CD14-positive monocyte (primary cell): ENCODE data around the gene SLX4. TPM values are rescaled to one million over a fixed set of nuclear protein-coding genes. Genes with fewer than 3 reads are reported as not detected.

Source experiments
- DNase-seq, 3 donors: peaks; one replicate each; pipeline ENCODE4 v3.0.0-alpha.2; 2011 to 2022
- H2AFZ ChIP-seq: 2 replicates; pipeline ENCODE4 v1.6.0; 2012; ENCODE audit warnings: mild to moderate bottlenecking, low read depth, low read length, inconsistent platforms; ENCODE audit not compliant: insufficient read depth, poor library complexity, severe bottlenecking
- H3K27ac ChIP-seq, 2 donors: 1 replicate in 1 of 2; 2 replicates in 1 of 2; pipeline ENCODE4 v1.5.1; 2012 to 2013; ENCODE audit warnings: low read length in 2 of 2, control low read depth in 1 of 2, inconsistent platforms in 1 of 2, low read depth in 1 of 2, mild to moderate bottlenecking in 1 of 2
- H3K27me3 ChIP-seq, 2 donors: one replicate each; pipeline versions ENCODE4 v1.6.0 to v1.6.1; 2011 to 2013; ENCODE audit warnings: low read length in 2 of 2; ENCODE audit not compliant: control insufficient read depth in 2 of 2, insufficient read depth in 2 of 2
- H3K36me3 ChIP-seq, 2 donors: replicated peaks in 1 of 2; 1 replicate in 1 of 2; 2 replicates in 1 of 2; pipeline versions ENCODE4 v1.5.1 to v1.6.1; 2012 to 2013; ENCODE audit warnings: low read length in 2 of 2, control low read depth in 1 of 2, inconsistent platforms in 1 of 2, mild to moderate bottlenecking in 1 of 2; ENCODE audit not compliant: insufficient read depth in 2 of 2, control insufficient read depth in 1 of 2
- H3K4me1 ChIP-seq, 2 donors: 1 replicate in 1 of 2; 2 replicates in 1 of 2; pipeline versions ENCODE4 v1.5.1 to v1.6.1; 2012 to 2013; ENCODE audit warnings: low read length in 2 of 2, control low read depth in 1 of 2, inconsistent platforms in 1 of 2, mild to moderate bottlenecking in 1 of 2, moderate library complexity in 1 of 2; ENCODE audit not compliant: insufficient read depth in 2 of 2, control insufficient read depth in 1 of 2
- H3K4me2 ChIP-seq: replicated peaks from 2 replicates; pipeline ENCODE3; 2012; ENCODE audit warnings: low read length, moderate library complexity, mild to moderate bottlenecking; ENCODE audit not compliant: poor library complexity, severe bottlenecking; ENCODE audit errors: extremely low read depth
- H3K4me3 ChIP-seq, 3 experiments: fragments of 200-600 bp in 1 of 3; sonication (generic) in 1 of 3; replicated peaks in 1 of 3; 1 replicate in 2 of 3; 2 replicates in 1 of 3; pipeline ENCODE4 v1.5.1; 2011 to 2013; ENCODE audit warnings: low read length in 3 of 3, mild to moderate bottlenecking in 3 of 3, control low read depth in 2 of 3, low read depth in 2 of 3, inconsistent platforms in 1 of 3, moderate library complexity in 1 of 3
- H3K79me2 ChIP-seq: 2 replicates; pipeline ENCODE4 v1.6.0; 2012; ENCODE audit warnings: mild to moderate bottlenecking, control low read depth, inconsistent platforms, low read length, moderate library complexity; ENCODE audit not compliant: insufficient read depth
- H3K9ac ChIP-seq: 2 replicates; pipeline ENCODE4 v1.6.0; 2017; ENCODE audit warnings: low read length, mild to moderate bottlenecking; ENCODE audit not compliant: insufficient read depth, poor library complexity, severe bottlenecking
- H3K9me3 ChIP-seq, 2 donors: replicated peaks in 1 of 2; 1 replicate in 1 of 2; 2 replicates in 1 of 2; pipeline versions ENCODE4 v1.5.1 to v1.6.1; 2012 to 2013; ENCODE audit warnings: low read length in 2 of 2, control low read depth in 1 of 2; ENCODE audit not compliant: control insufficient read depth in 1 of 2, insufficient read depth in 1 of 2
- H4K20me1 ChIP-seq: 2 replicates; pipeline ENCODE4 v1.6.0; 2012; ENCODE audit warnings: mild to moderate bottlenecking, low read length, control low read depth, moderate library complexity; ENCODE audit not compliant: insufficient read depth
- H3K27ac Mint-ChIP-seq, 7 donors: one replicate each; pipeline ENCODE4 v1.8.0; 2020; ENCODE audit warnings: mild to moderate bottlenecking in 7 of 7, mixed read lengths in 7 of 7, moderate library complexity in 6 of 7, inconsistent platforms in 2 of 7
- H3K27me3 Mint-ChIP-seq, 3 donors: one replicate each; pipeline ENCODE4 v1.8.0; 2021 to 2022; ENCODE audit warnings: low read depth in 3 of 3, mild to moderate bottlenecking in 3 of 3, mixed read lengths in 3 of 3, moderate library complexity in 3 of 3, inconsistent platforms in 1 of 3
- H3K36me3 Mint-ChIP-seq, 2 donors: one replicate each; pipeline ENCODE4 v1.8.0; 2020; ENCODE audit warnings: mixed read lengths in 2 of 2, inconsistent platforms in 1 of 2, mild to moderate bottlenecking in 1 of 2
- H3K4me1 Mint-ChIP-seq: one replicate; pipeline ENCODE4 v1.8.0; 2020; ENCODE audit warnings: mild to moderate bottlenecking, mixed read lengths
- H3K4me3 Mint-ChIP-seq, 2 donors: one replicate each; pipeline ENCODE4 v1.8.0; 2020; ENCODE audit warnings: mild to moderate bottlenecking in 2 of 2, mixed read lengths in 2 of 2, moderate library complexity in 1 of 2
- H3K9me3 Mint-ChIP-seq, 7 donors: one replicate each; pipeline ENCODE4 v1.8.0; 2020 to 2022; ENCODE audit warnings: mixed read lengths in 7 of 7, mild to moderate bottlenecking in 6 of 7, moderate library complexity in 6 of 7, inconsistent platforms in 2 of 7
- WGBS: methylation state at CpG from one replicate; pipeline ENCODE4 v1.1.5; 2013; ENCODE audit warnings: missing lambda C conversion rate; ENCODE audit not compliant: insufficient coverage; 5-methylcytosine and 5-hydroxymethylcytosine counted together
- intact Hi-C, 2 donors: fragments of 100-400 bp; cut with micrococcal nuclease; formaldehyde crosslinking; loops; one replicate each; pipeline versions ENCODE4 v1.15.0 to v1.15.1; 2023
- polyA plus RNA-seq, 3 donors: library from polyadenylated mRNA; depleted of rRNA in 1 of 3; unstranded in 2 of 3; stranded (reverse) in 1 of 3; fragments of 300-500 nt in 2 of 3; fragments of >200 nt in 1 of 3; fragmentation: Illumina TruSeq in 2 of 3; gene quantifications; 1 replicate in 2 of 3; 2 replicates in 1 of 3; pipeline ENCODE4 v1.2.3, GENCODE V29; 2012 to 2021
- TF ChIP-seq, protein P1 (sequence below): fragments of 200-600 bp; IDR thresholded peaks from one replicate; pipeline ENCODE4 v1.8.0; 2022; ENCODE audit warnings: antibody characterized with exemption, mild to moderate bottlenecking

The SLX4 gene
- polyA plus RNA-seq, 3 donors, result 0.12 to 2.4 (median 0.71) TPM

DNA sequence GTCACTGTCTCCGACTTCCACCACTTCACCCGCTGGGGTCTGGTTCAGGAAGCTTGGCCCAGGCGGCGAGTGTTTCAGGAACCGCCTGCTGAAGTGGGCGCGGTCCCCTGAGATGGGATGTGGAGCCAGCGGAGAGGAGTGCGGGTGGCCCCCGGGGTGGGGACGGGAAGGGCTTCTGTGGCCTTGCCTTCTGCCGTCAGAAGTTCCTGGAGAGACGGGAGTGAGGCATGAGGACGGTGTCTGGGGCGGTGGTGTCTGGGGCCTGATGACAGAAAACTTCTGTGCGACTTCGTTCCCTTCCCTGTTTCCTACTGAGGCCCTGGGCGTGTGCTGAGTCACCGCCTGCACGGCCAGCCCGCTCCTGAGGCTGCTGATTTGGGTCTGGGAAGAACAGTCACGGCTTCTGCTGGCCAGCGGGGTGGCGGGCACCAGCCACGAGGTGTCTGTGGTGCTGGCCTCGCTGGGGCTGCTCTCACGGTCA lies 21.9 kb downstream of the SLX4 start:
- H4K20me1 ChIP-seq, result peaks cover 47% of the 10 kb centered on the region
- intact Hi-C loops, result loop anchor here in 1 of 2 donors (10.0 kb wide), 1 partner anchor 55 kb away; no protein-coding TSS in a partner anchor
- H3K27me3 ChIP-seq, result peaks cover 0 to 23% of the 10 kb centered on the region in 2 donors
- H3K27ac Mint-ChIP-seq, result peak overlapping the region in 3 of 7 donors; percentile 50 to 61 (median 53)
- H3K4me2 ChIP-seq, result peak overlapping the region; percentile 73
- peak overlapping the region; percentile 74 to 86 for H3K4me3 Mint-ChIP-seq
- peaks cover 0 to 8% (median 3%) of the 10 kb centered on the region in 7 donors for H3K9me3 Mint-ChIP-seq
- TF ChIP-seq, protein P1, sequence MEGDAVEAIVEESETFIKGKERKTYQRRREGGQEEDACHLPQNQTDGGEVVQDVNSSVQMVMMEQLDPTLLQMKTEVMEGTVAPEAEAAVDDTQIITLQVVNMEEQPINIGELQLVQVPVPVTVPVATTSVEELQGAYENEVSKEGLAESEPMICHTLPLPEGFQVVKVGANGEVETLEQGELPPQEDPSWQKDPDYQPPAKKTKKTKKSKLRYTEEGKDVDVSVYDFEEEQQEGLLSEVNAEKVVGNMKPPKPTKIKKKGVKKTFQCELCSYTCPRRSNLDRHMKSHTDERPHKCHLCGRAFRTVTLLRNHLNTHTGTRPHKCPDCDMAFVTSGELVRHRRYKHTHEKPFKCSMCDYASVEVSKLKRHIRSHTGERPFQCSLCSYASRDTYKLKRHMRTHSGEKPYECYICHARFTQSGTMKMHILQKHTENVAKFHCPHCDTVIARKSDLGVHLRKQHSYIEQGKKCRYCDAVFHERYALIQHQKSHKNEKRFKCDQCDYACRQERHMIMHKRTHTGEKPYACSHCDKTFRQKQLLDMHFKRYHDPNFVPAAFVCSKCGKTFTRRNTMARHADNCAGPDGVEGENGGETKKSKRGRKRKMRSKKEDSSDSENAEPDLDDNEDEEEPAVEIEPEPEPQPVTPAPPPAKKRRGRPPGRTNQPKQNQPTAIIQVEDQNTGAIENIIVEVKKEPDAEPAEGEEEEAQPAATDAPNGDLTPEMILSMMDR, result no peak
- H3K4me1 Mint-ChIP-seq, result peaks cover 35% of the 10 kb centered on the region
- H3K27me3 Mint-ChIP-seq, result peaks cover 26 to 53% (median 30%) of the 10 kb centered on the region in 3 donors
- H2AFZ ChIP-seq, result peak overlapping the region; percentile 33
- peaks cover 5 to 37% of the 10 kb centered on the region in 2 donors for H3K36me3 ChIP-seq
- H3K4me1 ChIP-seq, result peaks cover 31 to 32% of the 10 kb centered on the region in 2 donors
- peak overlapping the region; percentile 24 for H3K9ac ChIP-seq
- H3K27ac ChIP-seq, result no peak overlapping the region
- H3K9me3 ChIP-seq, result no peaks in the 10 kb centered on the region
- H3K4me3 ChIP-seq, result peak overlapping the region in 2 of 3 experiments; percentile 5 to 62
- peak; percentile 71 to 84 (median 81) for DNase-seq
- H3K79me2 ChIP-seq, result no peaks in the 10 kb centered on the region
- WGBS, result 43% methylated on average over 21 of the region's 27 CpGs
- peaks cover 42 to 72% of the 10 kb centered on the region in 2 donors for H3K36me3 Mint-ChIP-seq

DNA sequence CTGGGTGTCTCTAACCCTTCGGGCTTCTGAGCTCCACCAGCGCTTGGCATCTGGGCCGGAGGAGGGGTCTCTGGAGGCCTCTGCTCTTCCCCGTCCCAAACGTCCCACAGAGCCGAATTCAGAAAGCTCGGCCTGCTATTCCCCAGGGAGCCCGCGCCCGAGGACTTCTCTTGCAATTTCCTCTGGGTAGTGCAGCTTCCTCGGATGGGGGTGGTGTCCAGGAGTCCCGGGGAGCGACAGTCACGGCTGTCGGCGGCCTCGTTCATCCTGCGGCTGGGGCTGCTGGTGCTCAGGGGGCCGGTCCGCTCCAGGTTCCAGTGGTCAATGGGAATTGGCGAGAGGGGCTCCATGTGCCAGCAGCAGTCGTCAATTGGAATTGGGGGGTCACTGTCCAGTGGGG lies 22.4 kb downstream of the SLX4 start:
- Histone ChIP-seq H3K27me3 (peaks cover 0 to 23% of the 10 kb centered on the region in 2 donors), H3K9me3 (no peaks in the 10 kb centered on the region), H3K27ac (no peak overlapping the region), H3K79me2 (no peaks in the 10 kb centered on the region), H3K4me3 (peak overlapping the region in 2 of 3 experiments; percentile 5 to 62), H3K4me1 (peaks cover 31 to 32% of the 10 kb centered on the region in 2 donors), H3K4me2 (peak overlapping the region; percentile 73), H3K36me3 (peaks cover 5 to 37% of the 10 kb centered on the region in 2 donors), H3K9ac (peak overlapping the region; percentile 24), H2AFZ (peak overlapping the region; percentile 33), H4K20me1 (peaks cover 47% of the 10 kb centered on the region)
- TF ChIP-seq, protein P1, result no peak
- WGBS, result 67% methylated on average over 17 of the region's 22 CpGs
- Mint-ChIP-seq H3K9me3 (peaks cover 0 to 8% (median 2%) of the 10 kb centered on the region in 7 donors), H3K4me3 (peak overlapping the region; percentile 74 to 86), H3K27me3 (peaks cover 24 to 51% (median 27%) of the 10 kb centered on the region in 3 donors), H3K4me1 (peaks cover 35% of the 10 kb centered on the region), H3K36me3 (peaks cover 42 to 72% of the 10 kb centered on the region in 2 donors), H3K27ac (peak overlapping the region in 2 of 7 donors; percentile 30 to 61)
- intact Hi-C loops, result loop anchor here in 1 of 2 donors (10.0 kb wide), 1 partner anchor 56 kb away; no protein-coding TSS in a partner anchor
- no peak for DNase-seq
